Glomerular visceral epithelial cell (primary cell): ENCODE measurements around the gene B4GALNT4.
A peak's percentile ranks its signal among the peaks of the same experiment; 100 is the strongest.
"Not testable (repeated sequence)": the region's sequence is repeated elsewhere in the genome, so short reads cannot be mapped to it uniquely, and the experiment has no call there.

ENCODE experiments used
- DNase-seq: peaks from one replicate; pipeline ENCODE4 v3.0.0-alpha.2; 2016; ENCODE audit errors: extremely low spot score

B4GALNT4 gene

GRCh38 chr11:335779-336658 lies 33.3 kb upstream of the B4GALNT4 start:
- DNase-seq, result no peak

- DNase-seq, result no peak
Measured at GRCh38 chr11:336659-337198, 32.6 kb upstream of the B4GALNT4 start.

- no peak for DNase-seq
Measured at GRCh38 chr11:337711-338110, 31.6 kb upstream of the B4GALNT4 start.

- no peak for DNase-seq
Measured at GRCh38 chr11:339963-340362, 29.3 kb upstream of the B4GALNT4 start.

- DNase-seq, result no peak
Measured at GRCh38 chr11:340539-341512, 28.5 kb upstream of the B4GALNT4 start.

- no peak for DNase-seq
Measured at GRCh38 chr11:342328-342727, 27.0 kb upstream of the B4GALNT4 start.

GRCh38 chr11:344836-345578 lies 24.3 kb upstream of the B4GALNT4 start:
- no peak for DNase-seq

- no peak for DNase-seq
Measured at GRCh38 chr11:346529-346928, 22.8 kb upstream of the B4GALNT4 start.

- not testable (repeated sequence) for DNase-seq
Measured at GRCh38 chr11:349270-349954, 19.9 kb upstream of the B4GALNT4 start.

- DNase-seq, result not testable (repeated sequence)
Measured at GRCh38 chr11:350033-350722, 19.1 kb upstream of the B4GALNT4 start.

- no peak for DNase-seq
Measured at GRCh38 chr11:350723-351255, 18.5 kb upstream of the B4GALNT4 start.

GRCh38 chr11:351411-351810 lies 17.9 kb upstream of the B4GALNT4 start:
- DNase-seq, result no peak

GRCh38 chr11:352456-353031 lies 16.8 kb upstream of the B4GALNT4 start:
- no peak for DNase-seq

GRCh38 chr11:353179-353873 lies 16.0 kb upstream of the B4GALNT4 start:
- DNase-seq, result no peak

GRCh38 chr11:355581-356458 lies 13.5 kb upstream of the B4GALNT4 start:
- peak; percentile 93 for DNase-seq

GRCh38 chr11:356610-357009 lies 12.7 kb upstream of the B4GALNT4 start:
- DNase-seq, result no peak

- DNase-seq, result no peak
Measured at GRCh38 chr11:357582-357981, 11.7 kb upstream of the B4GALNT4 start.
